DND-41 (cell line): Measurements from ENCODE around the gene KRT82.

Source experiments
- ATAC-seq: fragments of 200-7000 bp; cut with Tn5 transposase; 3 replicates; pipeline ENCODE4 v1.9.1; 2021; ENCODE audit warnings: low read depth; ENCODE audit not compliant: insufficient read depth
- DNase-seq: peaks from one replicate; pipeline ENCODE4 v3.0.0-alpha.2; 2020
- H2AFZ ChIP-seq: 2 replicates; pipeline ENCODE4 v1.6.0; 2012; ENCODE audit warnings: low read depth, low read length
- H3K27ac ChIP-seq: 2 replicates; pipeline ENCODE4 v1.5.1; 2012; ENCODE audit warnings: low read length, inconsistent platforms
- H3K27me3 ChIP-seq: fragments of 200-600 bp; sonication (generic); 2 replicates; pipeline ENCODE4 v1.6.0; 2012; ENCODE audit warnings: low read length, mild to moderate bottlenecking, inconsistent platforms; ENCODE audit not compliant: insufficient read depth, poor library complexity
- H3K36me3 ChIP-seq: 2 replicates; pipeline ENCODE4 v1.5.1; 2012; ENCODE audit warnings: low read length, inconsistent platforms; ENCODE audit not compliant: insufficient read depth
- H3K4me1 ChIP-seq: 2 replicates; pipeline ENCODE4 v1.5.1; 2012; ENCODE audit warnings: mild to moderate bottlenecking, low read length; ENCODE audit not compliant: insufficient read depth
- H3K4me2 ChIP-seq: 2 replicates; pipeline ENCODE4 v1.6.0; 2012; ENCODE audit warnings: mild to moderate bottlenecking, moderate library complexity, low read length, inconsistent platforms; ENCODE audit not compliant: insufficient read depth
- H3K4me3 ChIP-seq, 2 experiments: fragments of 200-600 bp in 1 of 2; shearing (Covaris generic) in 1 of 2; 2 replicates each; pipeline ENCODE4 v1.5.1; 2012 to 2016; ENCODE audit warnings: inconsistent platforms in 2 of 2, low read length in 2 of 2, mild to moderate bottlenecking in 2 of 2, low read depth in 1 of 2, moderate library complexity in 1 of 2
- H3K79me2 ChIP-seq: 2 replicates; pipeline ENCODE4 v1.6.0; 2012; ENCODE audit warnings: low read length, inconsistent platforms; ENCODE audit not compliant: insufficient read depth
- H3K9ac ChIP-seq: 2 replicates; pipeline ENCODE4 v1.6.0; 2012; ENCODE audit warnings: low read depth, mild to moderate bottlenecking, inconsistent platforms, low read length, moderate library complexity
- H3K9me3 ChIP-seq: 2 replicates; pipeline ENCODE4 v1.5.1; 2012; ENCODE audit warnings: low read length, moderate library complexity, mild to moderate bottlenecking, inconsistent platforms; ENCODE audit not compliant: insufficient read depth, severe bottlenecking
- H4K20me1 ChIP-seq: 2 replicates; pipeline ENCODE4 v1.6.0; 2012; ENCODE audit warnings: low read length; ENCODE audit not compliant: insufficient read depth
- EZH2 ChIP-seq: IDR thresholded peaks from 3 replicates; pipeline ENCODE4 v1.6.1; 2012; ENCODE audit warnings: borderline replicate concordance, low read depth, mild to moderate bottlenecking, moderate library complexity, low read length, inconsistent platforms; ENCODE audit not compliant: severe bottlenecking
- TF ChIP-seq, protein P1 (sequence below): IDR thresholded peaks from 2 replicates; pipeline ENCODE4 v1.5.1; 2012; ENCODE audit warnings: borderline replicate concordance, low read length, moderate library complexity, mild to moderate bottlenecking; ENCODE audit not compliant: poor library complexity, severe bottlenecking; ENCODE audit errors: extremely low read depth

KRT82 gene

GRCh38 chr12:52416795-52417194, 10.7 kb upstream of the KRT82 start:
- Histone ChIP-seq H2AFZ (no peak overlapping the region), H4K20me1 (no peaks in the 10 kb centered on the region)

GRCh38 chr12:52415870-52416750, 10.0 kb upstream of the KRT82 start:
- no peak for DNase-seq
- Histone ChIP-seq H3K4me1 (no peaks in the 10 kb centered on the region), H3K9ac (no peak overlapping the region), H2AFZ (no peak overlapping the region), H3K27ac (no peak overlapping the region), H3K9me3 (no peaks in the 10 kb centered on the region), H3K27me3 (peaks cover 14% of the 10 kb centered on the region), H3K4me2 (no peak overlapping the region), H3K79me2 (no peaks in the 10 kb centered on the region), H3K36me3 (no peaks in the 10 kb centered on the region), H3K4me3 (no peak overlapping the region), H4K20me1 (no peaks in the 10 kb centered on the region)
- TF ChIP-seq, protein P1, sequence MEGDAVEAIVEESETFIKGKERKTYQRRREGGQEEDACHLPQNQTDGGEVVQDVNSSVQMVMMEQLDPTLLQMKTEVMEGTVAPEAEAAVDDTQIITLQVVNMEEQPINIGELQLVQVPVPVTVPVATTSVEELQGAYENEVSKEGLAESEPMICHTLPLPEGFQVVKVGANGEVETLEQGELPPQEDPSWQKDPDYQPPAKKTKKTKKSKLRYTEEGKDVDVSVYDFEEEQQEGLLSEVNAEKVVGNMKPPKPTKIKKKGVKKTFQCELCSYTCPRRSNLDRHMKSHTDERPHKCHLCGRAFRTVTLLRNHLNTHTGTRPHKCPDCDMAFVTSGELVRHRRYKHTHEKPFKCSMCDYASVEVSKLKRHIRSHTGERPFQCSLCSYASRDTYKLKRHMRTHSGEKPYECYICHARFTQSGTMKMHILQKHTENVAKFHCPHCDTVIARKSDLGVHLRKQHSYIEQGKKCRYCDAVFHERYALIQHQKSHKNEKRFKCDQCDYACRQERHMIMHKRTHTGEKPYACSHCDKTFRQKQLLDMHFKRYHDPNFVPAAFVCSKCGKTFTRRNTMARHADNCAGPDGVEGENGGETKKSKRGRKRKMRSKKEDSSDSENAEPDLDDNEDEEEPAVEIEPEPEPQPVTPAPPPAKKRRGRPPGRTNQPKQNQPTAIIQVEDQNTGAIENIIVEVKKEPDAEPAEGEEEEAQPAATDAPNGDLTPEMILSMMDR, result no peak
- TF ChIP-seq EZH2, result no peak
- ATAC-seq, result no peak

More at GRCh38 chr12:52416795-52417194, 10.7 kb upstream of the KRT82 start:
- no peaks in the 10 kb centered on the region for H3K9me3 ChIP-seq
- H3K27me3 ChIP-seq, result peaks cover 19% of the 10 kb centered on the region
- no peak overlapping the region for H3K4me3 ChIP-seq
- no peak overlapping the region for H3K27ac ChIP-seq
- DNase-seq (no peak), ATAC-seq (no peak)
- no peaks in the 10 kb centered on the region for H3K79me2 ChIP-seq
- no peak overlapping the region for H3K9ac ChIP-seq
- H3K4me2 ChIP-seq, result no peak overlapping the region
- H3K36me3 ChIP-seq, result no peaks in the 10 kb centered on the region
- H3K4me1 ChIP-seq, result no peaks in the 10 kb centered on the region
- TF ChIP-seq EZH2, result no peak
- TF ChIP-seq, protein P1, result no peak

DNA sequence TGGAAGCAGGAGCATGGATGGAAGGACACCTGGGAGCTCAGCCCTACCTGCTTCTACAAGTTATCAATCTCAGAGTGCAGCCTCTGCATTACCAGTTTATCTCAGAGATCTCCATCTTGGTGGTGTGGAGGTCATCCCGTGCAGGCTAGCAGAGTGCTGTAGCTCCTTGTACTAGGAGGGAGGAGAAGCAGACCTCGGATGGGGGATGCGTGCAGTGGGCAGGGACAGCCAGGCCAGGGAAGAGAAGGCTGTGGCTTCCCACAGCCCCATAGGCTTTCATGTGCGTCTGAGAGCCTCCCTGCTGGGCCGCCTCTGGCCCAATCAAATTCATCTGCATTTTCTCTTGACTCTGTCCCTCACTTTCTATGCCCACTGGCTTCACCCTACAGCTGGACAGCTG, 8.8 kb upstream of the KRT82 start:
- H3K27me3 ChIP-seq, result peaks cover 13% of the 10 kb centered on the region
- H2AFZ ChIP-seq, result no peak overlapping the region
- no peaks in the 10 kb centered on the region for H3K9me3 ChIP-seq
- H4K20me1 ChIP-seq, result no peaks in the 10 kb centered on the region
- TF ChIP-seq, protein P1, result no peak
- TF ChIP-seq EZH2, result no peak
- H3K9ac ChIP-seq, result no peak overlapping the region
- H3K27ac ChIP-seq, result no peak overlapping the region
- no peaks in the 10 kb centered on the region for H3K4me1 ChIP-seq
- ATAC-seq (no peak), DNase-seq (no peak)
- H3K36me3 ChIP-seq, result no peaks in the 10 kb centered on the region
- H3K4me2 ChIP-seq, result no peak overlapping the region
- H3K79me2 ChIP-seq, result no peaks in the 10 kb centered on the region
- no peak overlapping the region for H3K4me3 ChIP-seq
